Stimulated activated CD4-positive, alpha-beta T cell treated with anti-CD3 and anti-CD28 coated beads, TNF-alpha, amount 100 ng/mL, for 24 hours (primary cell): ENCODE results near the gene DPM3.
A peak's percentile ranks its signal among the peaks of the same experiment; 100 is the strongest.
"Not testable (repeated sequence)": the region's sequence is repeated elsewhere in the genome, so short reads cannot be mapped to it uniquely, and the experiment has no call there.

Source experiments
- DNase-seq, 3 experiments: peaks; one replicate each; pipeline ENCODE4 v3.0.0-alpha.2; 2020; ENCODE audit warnings: low read depth in 3 of 3

The DPM3 gene

DNA sequence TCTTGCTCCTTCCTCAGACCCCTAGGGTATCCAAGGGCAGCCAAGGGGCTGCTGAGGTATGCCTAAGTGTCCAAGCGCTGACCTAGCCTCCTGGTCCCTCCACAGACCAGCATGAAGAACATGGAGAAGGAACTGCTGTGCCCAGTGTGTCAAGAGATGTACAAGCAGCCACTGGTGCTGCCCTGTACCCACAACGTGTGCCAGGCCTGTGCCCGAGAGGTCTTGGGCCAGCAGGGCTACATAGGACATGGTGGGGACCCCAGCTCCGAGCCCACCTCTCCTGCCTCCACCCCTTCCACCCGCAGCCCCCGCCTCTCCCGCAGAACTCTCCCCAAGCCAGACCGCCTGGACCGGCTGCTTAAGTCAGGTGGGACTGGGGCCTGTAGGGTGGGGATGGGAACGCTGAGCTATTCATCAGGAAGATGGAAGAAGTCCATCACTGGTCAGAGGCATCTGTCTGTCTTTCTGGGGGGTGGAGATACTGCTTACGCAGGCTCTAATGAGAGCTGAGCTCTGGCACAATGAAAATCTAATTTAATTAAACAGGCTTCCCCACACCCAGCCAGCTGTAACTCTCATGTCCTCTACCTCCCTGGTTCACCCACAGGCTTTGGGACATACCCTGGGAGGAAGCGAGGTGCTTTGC is 35.1 kb upstream of the DPM3 start:
- no peak for DNase-seq

DNA sequence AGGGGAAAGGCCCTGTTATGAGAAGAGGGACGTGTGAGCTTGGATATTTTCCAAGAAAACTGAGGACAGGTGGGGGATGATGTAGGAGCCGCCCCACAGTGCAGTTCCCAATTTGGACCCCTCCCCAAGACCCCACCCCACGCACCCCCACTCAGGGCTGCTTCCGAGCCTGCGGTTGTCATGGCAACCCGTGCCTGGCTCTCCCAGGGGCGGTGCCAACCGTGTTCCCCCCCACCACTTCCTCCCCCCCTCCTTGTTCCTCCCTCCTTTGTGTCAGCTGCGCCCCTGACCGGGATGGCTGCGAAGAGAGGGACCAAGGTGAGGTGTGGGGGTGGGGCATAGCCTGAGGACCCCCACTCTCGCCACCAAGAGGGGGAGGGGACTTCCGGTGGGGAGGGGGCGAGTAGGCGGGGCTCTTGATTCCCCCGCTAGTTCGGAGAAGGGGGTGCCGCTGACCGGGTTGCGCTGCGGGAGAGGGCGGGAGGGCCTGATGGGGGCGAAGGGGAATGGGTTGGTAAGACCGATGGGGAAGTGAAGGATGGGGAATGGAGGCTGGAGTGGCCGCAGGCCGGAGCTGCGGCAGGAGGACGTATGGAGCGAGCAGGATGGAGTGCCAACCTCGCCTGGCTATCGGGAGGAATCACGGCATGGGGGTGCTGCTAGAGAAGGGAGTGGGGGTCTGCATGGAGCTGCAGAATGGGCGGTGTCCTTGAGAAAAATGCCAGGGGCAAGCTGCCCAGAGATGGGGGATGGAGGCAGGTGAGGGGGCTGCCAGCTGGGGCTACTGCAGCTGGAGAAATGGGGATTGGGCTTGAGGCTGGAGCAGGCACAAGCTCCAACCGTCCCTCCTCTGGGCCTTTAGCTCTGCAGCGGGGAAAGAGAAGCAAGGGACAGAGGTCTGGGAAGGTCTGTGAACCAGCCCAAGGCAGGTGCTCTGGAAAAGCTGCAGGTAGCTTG is 34.3 kb upstream of the DPM3 start:
- DNase-seq: peak in 1 of 3 experiments; percentile 54

GRCh38 chr1:155173478-155174323 is 33.4 kb upstream of the DPM3 start, which contains the start of gene TRIM46:
TSS of gene TRIM46 (plus strand) at chr1:155173849. CDS start at chr1:155173967, 118 bp downstream.
- DNase-seq: peak; percentile 54 to 78 (median 64)

- peak; percentile 89 to 95 (median 94) for DNase-seq
These were observed 32.6 kb upstream of the DPM3 start, which contains the start of gene KRTCAP2 for GRCh38 chr1:155172732-155173477. TSS of gene KRTCAP2 (minus strand) at chr1:155173304. CDS start at chr1:155173224, 80 bp downstream.

- DNase-seq: no peak
These were observed 31.8 kb upstream of the DPM3 start for GRCh38 chr1:155171836-155172731.

DNA sequence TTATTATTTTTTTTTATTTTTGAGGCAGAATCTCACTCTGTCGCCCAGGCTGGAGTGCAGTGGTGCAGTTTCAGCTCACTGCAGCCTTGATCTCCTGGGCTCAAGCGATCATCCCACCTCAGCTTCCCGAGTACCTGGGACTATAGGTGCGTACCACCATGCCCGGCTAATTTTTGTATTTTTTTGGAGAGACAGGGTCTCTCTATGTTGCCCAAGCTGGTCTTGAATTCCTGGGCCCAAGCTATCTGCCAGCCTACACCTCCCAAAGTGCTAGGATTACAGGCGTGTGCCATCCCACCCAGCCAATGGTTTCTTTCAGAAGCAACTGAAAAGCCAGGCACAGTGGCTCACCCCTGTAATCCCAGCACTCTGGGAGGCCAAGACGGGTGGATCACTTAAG is 30.5 kb upstream of the DPM3 start:
- DNase-seq: no peak

GRCh38 chr1:155170101-155170785 is 29.9 kb upstream of the DPM3 start:
- DNase-seq: no peak

GRCh38 chr1:155169541-155169940 is 29.2 kb upstream of the DPM3 start:
- no peak for DNase-seq

DNA sequence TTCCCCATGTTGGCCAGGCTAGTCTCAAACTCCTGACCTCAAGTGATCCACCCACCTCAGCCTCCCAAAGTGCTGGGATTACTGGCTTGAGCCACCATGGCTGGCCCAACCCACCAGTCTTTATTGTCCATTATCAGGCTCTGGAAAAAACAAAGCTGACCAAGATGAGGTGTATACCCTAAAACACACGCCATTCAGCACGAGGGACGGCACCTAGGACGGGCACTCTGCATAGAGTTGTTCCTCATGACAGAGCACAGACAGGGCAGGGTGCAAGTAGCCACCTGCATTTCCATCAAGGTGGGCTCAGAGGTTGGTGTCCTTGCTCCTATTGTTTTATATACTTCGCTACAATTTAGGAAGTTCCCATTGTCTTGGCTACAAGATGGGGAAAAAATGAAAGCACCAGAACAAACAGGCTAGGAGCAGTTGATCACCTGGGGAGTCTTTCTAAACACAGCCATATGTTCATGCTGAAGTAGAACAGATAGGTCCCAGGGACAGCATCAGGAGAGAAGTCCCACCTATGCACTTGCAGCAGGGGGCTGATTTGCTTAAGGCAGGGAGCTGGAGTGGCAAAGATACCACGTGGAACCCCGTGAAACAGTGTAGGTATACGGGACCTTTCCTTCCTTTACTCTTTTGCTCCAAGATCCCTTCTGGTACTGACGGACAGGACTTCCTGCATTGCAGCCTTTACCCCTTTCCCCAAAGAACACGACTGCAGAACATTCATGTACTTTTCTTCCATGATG is 28.3 kb upstream of the DPM3 start:
- no peak for DNase-seq

GRCh38 chr1:155168105-155168445 is 27.7 kb upstream of the DPM3 start:
- DNase-seq: not testable (repeated sequence)

- DNase-seq: peak; percentile 74 to 86 (median 80)
These were observed 27.1 kb upstream of the DPM3 start for GRCh38 chr1:155167166-155168104.

DNA sequence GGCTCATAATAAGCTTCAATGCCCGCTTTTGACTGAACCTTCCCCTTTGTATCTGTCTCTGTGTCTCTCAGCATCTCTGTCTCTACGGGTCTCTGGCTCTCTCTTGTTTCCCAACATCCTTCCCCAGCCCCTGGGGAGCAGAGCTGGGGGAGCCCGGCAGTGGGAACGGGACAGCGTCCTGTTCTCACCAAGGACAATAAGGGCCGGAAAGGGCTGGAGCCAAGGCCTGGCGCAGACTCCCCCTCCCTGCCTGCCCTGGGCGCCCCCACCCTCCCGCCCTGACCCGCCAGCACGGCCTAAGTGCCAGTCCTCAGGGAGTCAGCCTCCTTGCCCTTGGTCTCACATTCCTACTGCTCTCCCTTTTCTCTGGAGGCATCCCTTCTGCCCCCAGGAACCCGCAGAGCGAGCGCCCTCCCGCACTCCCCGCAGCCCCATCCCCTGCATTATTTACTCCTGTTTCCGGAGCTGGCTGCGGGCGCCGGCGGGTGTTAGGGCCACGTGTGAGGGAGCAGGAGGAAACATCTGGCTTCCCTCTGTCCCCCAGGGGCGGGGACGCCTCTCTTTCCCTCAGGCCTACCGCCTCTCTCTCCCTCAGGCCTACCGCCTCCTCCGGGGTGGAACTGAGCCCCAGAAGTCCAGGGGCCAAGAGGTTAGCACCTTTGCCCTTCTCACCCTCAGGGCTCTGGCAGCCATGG is 26.3 kb upstream of the DPM3 start:
- no peak for DNase-seq

DNA sequence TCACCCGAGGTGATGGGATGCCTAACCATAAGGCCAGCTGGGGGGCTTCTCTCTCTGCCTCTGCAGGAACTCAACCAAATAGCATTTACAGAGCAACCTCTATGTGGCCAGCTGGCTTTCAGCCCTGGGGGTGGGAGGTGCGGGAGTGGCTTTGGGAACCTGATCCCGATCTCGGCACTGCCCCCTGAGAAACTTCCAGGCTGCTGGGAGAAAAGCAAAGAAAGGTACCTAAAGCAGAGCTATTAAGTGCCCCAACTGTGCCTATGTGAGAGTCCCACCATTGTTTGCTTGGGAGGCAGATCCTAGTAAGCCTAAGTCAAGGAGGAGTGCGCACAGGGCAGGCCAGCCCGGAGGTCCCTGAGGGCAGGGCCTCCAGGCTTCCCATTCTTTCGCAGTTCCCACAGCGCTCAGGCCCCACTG is 25.7 kb upstream of the DPM3 start:
- no peak for DNase-seq

DNA sequence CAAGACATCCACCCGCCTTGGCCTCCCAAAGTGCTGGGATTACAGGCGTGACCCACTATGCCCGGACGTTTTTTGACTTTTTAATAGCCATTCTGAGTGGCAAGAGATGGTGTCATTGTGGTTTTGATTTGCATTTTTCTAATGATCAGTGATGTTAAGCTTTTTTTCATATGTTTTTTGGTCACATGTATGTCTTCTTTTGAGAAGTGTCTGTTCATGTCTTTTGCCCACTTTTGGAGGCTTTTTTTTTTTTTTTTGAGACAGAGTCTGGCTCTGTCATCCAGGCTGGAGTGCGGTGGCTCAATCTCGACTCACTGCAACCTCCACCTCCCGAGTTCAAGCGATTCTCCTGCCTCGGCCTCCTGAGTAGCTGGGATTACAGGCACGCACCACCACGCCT is 24.3 kb upstream of the DPM3 start:
- DNase-seq: not testable (repeated sequence)

- not testable (repeated sequence) for DNase-seq
These were observed 23.5 kb upstream of the DPM3 start for GRCh38 chr1:155163785-155164184.

- DNase-seq: not testable (repeated sequence)
These were observed 22.3 kb upstream of the DPM3 start for GRCh38 chr1:155162631-155163030.

DNA sequence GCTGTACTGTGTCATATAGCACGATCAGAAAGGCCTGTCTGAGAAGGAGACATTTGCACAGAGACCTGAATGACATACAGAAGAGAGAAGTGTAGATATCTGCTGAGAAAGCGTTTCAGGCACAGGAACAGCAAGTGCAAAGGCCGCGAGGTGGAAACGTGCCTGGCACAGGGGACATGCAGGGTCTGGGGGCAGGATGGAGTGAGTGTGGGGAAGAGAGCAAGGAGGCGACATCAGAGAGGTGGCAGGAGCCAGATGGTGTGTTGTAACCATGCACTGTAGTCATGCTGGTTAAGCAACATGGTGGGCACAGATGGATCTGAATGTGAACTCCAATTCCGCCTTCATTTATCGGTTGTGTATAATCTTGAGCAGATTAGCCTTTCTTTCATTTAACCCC is 19.8 kb upstream of the DPM3 start:
- no peak for DNase-seq
